ENCODE results near the gene PSG7. TPM values are rescaled to one million over a fixed set of nuclear protein-coding genes. Genes with fewer than 3 reads are reported as not detected.
"Not testable (repeated sequence)": the region's sequence is repeated elsewhere in the genome, so short reads cannot be mapped to it uniquely, and the experiment has no call there.

Gene PSG7
- not detected for total RNA-seq

GRCh38 chr19:42937107-42937506 lies at the start of gene PSG7:
TSS of gene PSG7 (minus strand) at chr19:42937207. CDS start at chr19:42937076, 131 bp downstream.
- intact Hi-C loops (cut with DNase I; ENCODE audit: low total_unique reads); H3K4me1 ChIP-seq; H3K4me3 ChIP-seq; H3K9me3 ChIP-seq; H3K36me3 ChIP-seq; H3K27me3 ChIP-seq; DNase-seq; H3K27ac ChIP-seq; in situ Hi-C loops (cut with MboI; ENCODE audit: low pct_ligation_motif_present in 1 of 4, low pct_unique_long_range_greater_than_20kb in 1 of 4, low sequenced_read_pairs in 3 of 4): not testable (repeated sequence)
- WGBS, 2 donors (ENCODE audit: low coverage in 1 of 2) = 84% methylated on average over 3 of the region's 3 CpGs; no CpG with 5 or more reads in 1 of the 2 donors

- Histone ChIP-seq H3K4me1 (no peaks in the 10 kb centered on the region), H3K27me3 (no peaks in the 10 kb centered on the region), H3K27ac (no peak overlapping the region), H3K9me3 (no peaks in the 10 kb centered on the region), H3K4me3 (no peak overlapping the region), H3K36me3 (no peaks in the 10 kb centered on the region)
- in situ Hi-C loops (cut with MboI; ENCODE audit: low pct_ligation_motif_present in 1 of 4, low pct_unique_long_range_greater_than_20kb in 1 of 4, low sequenced_read_pairs in 3 of 4) = no loop called here
- TF ChIP-seq POLR2A (IDR thresholded peaks at IDR 0.05) (no peak), EP300 (IDR thresholded peaks at IDR 0.05; ENCODE audit: low read depth) (no peak), POLR2AphosphoS5 (IDR thresholded peaks at IDR 0.05) (no peak), CTCF (IDR thresholded peaks at IDR 0.05) (no peak)
- 77 to 89% methylated on average over 2 to 4 of the region's 4 CpGs for WGBS, 2 donors (ENCODE audit: low coverage in 1 of 2)
- DNase-seq = no peak
- intact Hi-C loops (cut with DNase I; ENCODE audit: low total_unique reads) = no loop called here
These were observed 48.6 kb upstream of the PSG7 start for GRCh38 chr19:42985588-42985987.

GRCh38 chr19:42982111-42982510 lies 45.1 kb upstream of the PSG7 start:
- H3K27me3 ChIP-seq; H3K27ac ChIP-seq; DNase-seq; intact Hi-C loops (cut with DNase I; ENCODE audit: low total_unique reads); H3K4me3 ChIP-seq; H3K36me3 ChIP-seq; in situ Hi-C loops (cut with MboI; ENCODE audit: low pct_ligation_motif_present in 1 of 4, low pct_unique_long_range_greater_than_20kb in 1 of 4, low sequenced_read_pairs in 3 of 4); H3K9me3 ChIP-seq; H3K4me1 ChIP-seq: not testable (repeated sequence)

DNA sequence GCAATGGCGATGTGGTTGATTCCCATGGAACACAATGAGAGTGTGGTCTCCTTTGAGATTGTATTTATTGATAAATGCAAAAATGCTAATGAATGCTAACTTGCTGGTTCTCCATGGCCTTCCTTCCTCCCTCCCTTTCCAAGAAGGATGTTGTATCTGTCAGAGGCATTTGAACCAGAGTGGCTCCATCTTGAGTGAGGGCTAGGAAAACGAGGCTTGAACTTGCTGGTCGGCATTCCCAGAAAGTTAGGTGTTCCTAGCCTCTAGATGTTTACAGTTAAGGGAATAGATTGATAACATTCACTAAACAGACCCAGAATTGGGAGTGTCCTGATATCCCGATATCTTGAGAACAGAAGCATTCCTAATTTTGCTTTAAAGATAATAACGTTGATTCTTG lies 34.4 kb upstream of the PSG7 start:
- H3K4me1 ChIP-seq; H3K9me3 ChIP-seq; in situ Hi-C loops (cut with MboI; ENCODE audit: low pct_ligation_motif_present in 1 of 4, low pct_unique_long_range_greater_than_20kb in 1 of 4, low sequenced_read_pairs in 3 of 4); H3K4me3 ChIP-seq; H3K27me3 ChIP-seq; H3K27ac ChIP-seq; DNase-seq; H3K36me3 ChIP-seq; intact Hi-C loops (cut with DNase I; ENCODE audit: low total_unique reads): not testable (repeated sequence)
- WGBS, 2 donors (ENCODE audit: low coverage in 1 of 2) = 84 to 93% methylated on average over 5 of the region's 5 CpGs

- WGBS, 2 donors (ENCODE audit: low coverage in 1 of 2) = 80 to 100% methylated on average over 2 of the region's 2 CpGs
- TF ChIP-seq POLR2A (IDR thresholded peaks at IDR 0.05) (no peak), CTCF (IDR thresholded peaks at IDR 0.05) (no peak), POLR2AphosphoS5 (IDR thresholded peaks at IDR 0.05) (no peak), EP300 (IDR thresholded peaks at IDR 0.05; ENCODE audit: low read depth) (no peak)
These were observed 28.2 kb upstream of the PSG7 start for GRCh38 chr19:42965176-42965575.

GRCh38 chr19:42961119-42961518 lies 24.1 kb upstream of the PSG7 start:
- H3K27ac ChIP-seq = no peak overlapping the region
- no peak for DNase-seq
- H3K9me3 ChIP-seq = no peaks in the 10 kb centered on the region
- H3K36me3 ChIP-seq = no peaks in the 10 kb centered on the region
- H3K27me3 ChIP-seq = no peaks in the 10 kb centered on the region
- intact Hi-C loops (cut with DNase I; ENCODE audit: low total_unique reads) (no loop called here), in situ Hi-C loops (cut with MboI; ENCODE audit: low pct_ligation_motif_present in 1 of 4, low pct_unique_long_range_greater_than_20kb in 1 of 4, low sequenced_read_pairs in 3 of 4) (no loop called here)
- H3K4me1 ChIP-seq = no peaks in the 10 kb centered on the region
- TF ChIP-seq POLR2AphosphoS5 (IDR thresholded peaks at IDR 0.05) (no peak), CTCF (IDR thresholded peaks at IDR 0.05) (no peak), POLR2A (IDR thresholded peaks at IDR 0.05) (no peak), EP300 (IDR thresholded peaks at IDR 0.05; ENCODE audit: low read depth) (no peak)
- 85 to 95% methylated on average over 4 to 6 of the region's 6 CpGs for WGBS, 2 donors (ENCODE audit: low coverage in 1 of 2)
- no peak overlapping the region for H3K4me3 ChIP-seq

More at GRCh38 chr19:42965176-42965575, 28.2 kb upstream of the PSG7 start:
- Histone ChIP-seq H3K4me1 (no peaks in the 10 kb centered on the region), H3K27ac (no peak overlapping the region), H3K27me3 (no peaks in the 10 kb centered on the region), H3K4me3 (no peak overlapping the region), H3K36me3 (no peaks in the 10 kb centered on the region), H3K9me3 (no peaks in the 10 kb centered on the region)
- in situ Hi-C loops (cut with MboI; ENCODE audit: low pct_ligation_motif_present in 1 of 4, low pct_unique_long_range_greater_than_20kb in 1 of 4, low sequenced_read_pairs in 3 of 4) (no loop called here), intact Hi-C loops (cut with DNase I; ENCODE audit: low total_unique reads) (no loop called here)
- DNase-seq = no peak

- H3K27ac ChIP-seq; H3K4me3 ChIP-seq; H3K4me1 ChIP-seq; H3K9me3 ChIP-seq; intact Hi-C loops (cut with DNase I; ENCODE audit: low total_unique reads); H3K27me3 ChIP-seq; H3K36me3 ChIP-seq; DNase-seq; in situ Hi-C loops (cut with MboI; ENCODE audit: low pct_ligation_motif_present in 1 of 4, low pct_unique_long_range_greater_than_20kb in 1 of 4, low sequenced_read_pairs in 3 of 4): not testable (repeated sequence)
- WGBS, 2 donors (ENCODE audit: low coverage in 1 of 2) = 55 to 60% methylated on average over 3 to 4 of the region's 4 CpGs
These were observed 15.1 kb upstream of the PSG7 start for GRCh38 chr19:42952126-42952525.

DNA sequence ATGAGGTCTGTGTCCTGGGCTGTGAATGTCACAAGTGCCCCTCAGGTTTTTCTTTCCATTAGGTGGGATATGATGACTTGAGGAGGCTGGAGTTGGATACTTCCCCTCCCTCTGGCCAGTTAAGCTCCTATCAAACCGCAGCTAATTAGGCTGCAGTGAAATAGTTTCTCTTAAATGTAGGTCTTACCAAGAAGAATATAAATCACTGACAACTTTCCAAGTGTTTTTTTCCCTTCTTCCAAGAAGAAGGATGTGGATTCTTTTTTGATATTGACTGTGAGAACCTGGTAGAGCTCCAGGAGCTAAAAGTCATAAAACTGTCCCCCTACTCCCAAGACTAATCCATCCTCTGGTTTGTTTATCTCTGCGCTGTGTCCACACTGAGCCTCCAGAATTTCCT lies 14.5 kb upstream of the PSG7 start:
- H3K4me3 ChIP-seq; H3K4me1 ChIP-seq; H3K36me3 ChIP-seq; DNase-seq; H3K27me3 ChIP-seq; in situ Hi-C loops (cut with MboI; ENCODE audit: low pct_ligation_motif_present in 1 of 4, low pct_unique_long_range_greater_than_20kb in 1 of 4, low sequenced_read_pairs in 3 of 4); intact Hi-C loops (cut with DNase I; ENCODE audit: low total_unique reads); H3K9me3 ChIP-seq; H3K27ac ChIP-seq: not testable (repeated sequence)
- 60 to 83% methylated on average over 2 of the region's 2 CpGs for WGBS, 2 donors (ENCODE audit: low coverage in 1 of 2)

All from transverse colon (tissue), 4 donors.